Stimulated activated CD4-positive, alpha-beta T cell treated with anti-CD3 and anti-CD28 coated beads, Interleukin-12 subunit alpha, Interleukin-12 subunit beta, amount 100 ng/mL, for 24 hours (primary cell): ENCODE data around the gene RESP18.
"Not testable (repeated sequence)": the region's sequence is repeated elsewhere in the genome, so short reads cannot be mapped to it uniquely, and the experiment has no call there.

Experiments
- DNase-seq, 2 experiments: peaks; one replicate each; pipeline ENCODE4 v3.0.0-alpha.2; 2020; ENCODE audit warnings: low read depth in 2 of 2

RESP18 gene

DNA sequence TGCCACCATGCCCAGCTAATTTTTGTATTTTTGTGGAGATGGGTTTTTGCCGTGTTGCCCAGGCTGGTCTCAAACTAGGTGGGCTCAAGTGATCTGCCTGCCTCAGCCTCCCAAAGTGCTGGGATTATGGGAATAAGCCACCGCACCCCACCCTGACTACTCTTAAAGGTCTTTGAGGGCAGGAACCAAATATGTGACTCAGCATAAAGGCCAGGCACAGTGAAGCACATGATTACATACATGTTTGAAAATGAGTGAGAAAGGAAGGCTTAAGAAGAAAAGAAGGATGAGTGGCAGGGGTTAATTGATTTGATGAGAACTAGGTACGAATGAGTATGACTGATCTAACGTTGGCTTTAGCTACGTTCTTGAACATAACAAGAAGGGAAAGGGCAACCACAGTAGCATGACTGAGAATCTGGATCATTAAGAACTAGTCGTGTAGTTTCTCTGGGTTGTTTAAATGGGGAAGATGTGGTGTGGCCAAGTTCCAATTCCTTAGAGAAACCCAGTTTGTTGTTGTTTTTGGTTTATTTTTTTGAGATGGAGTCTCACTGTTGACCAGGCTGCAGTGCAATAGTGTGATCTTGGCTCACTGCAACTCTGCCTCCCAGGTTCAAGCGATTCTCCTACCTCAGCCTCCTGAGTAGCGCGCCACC, 6.8 kb downstream of the RESP18 start:
- no peak for DNase-seq

DNA sequence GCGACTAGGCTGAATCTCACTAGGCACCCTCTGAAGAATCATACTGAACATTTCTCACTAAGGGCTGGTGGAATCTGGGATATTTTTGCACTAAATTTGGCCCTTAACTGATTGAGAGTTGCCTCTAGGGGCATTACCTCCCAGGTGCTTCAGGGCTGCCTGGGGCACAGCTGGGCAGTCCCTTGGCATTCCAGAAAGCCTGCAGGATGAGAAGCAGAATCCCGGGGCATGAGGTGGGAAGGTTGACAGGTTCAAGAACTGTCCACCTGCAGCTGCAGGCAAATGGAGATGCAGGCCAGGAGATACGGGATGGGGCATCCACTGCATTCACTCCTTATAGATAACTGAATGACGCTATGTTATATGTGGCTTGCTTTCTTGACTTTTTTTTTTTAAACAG, 7.4 kb downstream of the RESP18 start:
- no peak for DNase-seq

DNA sequence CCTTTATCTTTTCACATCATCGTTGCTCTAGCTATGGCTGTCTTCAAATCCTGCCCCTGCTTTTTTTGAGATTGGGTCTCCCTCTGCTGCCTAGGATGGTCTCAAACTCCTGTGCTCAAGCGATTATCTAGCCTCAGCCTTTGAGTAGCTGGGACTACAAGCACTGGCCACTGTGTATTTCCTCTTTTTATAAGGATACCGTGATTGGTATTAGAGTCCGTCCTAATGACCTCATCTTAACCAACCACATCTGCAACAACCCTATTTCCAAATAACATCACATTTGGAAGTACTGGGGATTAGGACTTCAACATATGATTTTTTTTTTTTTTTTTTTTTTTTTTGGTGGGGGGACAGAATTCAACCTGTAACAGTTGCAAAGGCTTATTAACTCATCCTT, 9.1 kb downstream of the RESP18 start:
- DNase-seq: no peak

DNA sequence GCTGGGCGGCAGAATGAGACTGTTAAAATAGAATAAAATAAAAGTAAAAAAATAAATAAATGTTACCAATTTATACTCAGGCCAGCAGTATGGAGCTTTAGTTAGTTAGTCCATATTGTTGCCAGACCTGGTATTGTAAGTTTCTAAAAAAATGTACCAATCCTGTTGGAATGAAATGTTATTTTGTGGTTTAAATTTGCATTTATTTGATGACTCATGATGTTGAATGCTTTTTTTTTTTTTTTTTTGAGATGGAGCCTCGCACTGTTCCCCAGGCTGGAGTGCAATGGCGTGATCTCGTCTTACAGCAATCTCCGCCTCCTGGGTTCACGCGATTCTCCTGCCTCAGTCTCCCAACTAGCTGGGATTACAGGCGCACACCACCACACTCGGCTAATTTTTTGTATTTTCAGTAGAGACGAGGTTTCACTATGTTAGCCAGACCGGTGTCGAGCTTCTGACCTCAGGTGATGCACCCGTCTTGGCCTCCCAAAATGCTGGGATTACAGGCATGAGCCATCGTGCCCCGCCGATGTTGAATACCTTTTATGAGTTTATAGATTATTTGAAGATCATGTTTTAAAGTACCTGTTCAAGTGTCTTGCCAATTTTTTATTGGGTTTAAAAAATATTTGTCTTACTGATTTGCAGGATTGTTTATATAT, 17.6 kb downstream of the RESP18 start:
- DNase-seq: no peak

GRCh38 chr2:219312683-219313263, 19.8 kb downstream of the RESP18 start:
- DNase-seq: not testable (repeated sequence)

DNA sequence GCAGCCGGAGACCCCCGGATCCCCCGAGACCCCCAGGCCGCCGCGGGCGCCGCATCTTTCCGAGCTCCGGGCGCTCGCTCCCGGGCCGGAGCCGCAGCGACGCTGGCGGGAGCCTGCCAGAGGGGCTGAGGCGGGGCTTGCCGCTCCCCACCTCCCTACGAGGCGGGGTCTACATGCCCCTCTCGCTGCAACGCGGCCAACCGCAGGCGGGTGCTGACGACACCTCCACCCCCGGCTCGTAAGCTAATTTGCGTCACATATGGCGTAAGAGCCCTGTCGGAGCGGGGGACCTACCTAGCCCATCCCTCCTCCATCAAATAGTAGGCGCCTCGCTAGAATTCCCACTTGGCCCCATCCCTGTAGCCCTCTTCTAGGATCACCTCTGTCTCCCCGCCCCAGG, 23.3 kb downstream of the RESP18 start, which contains the start of gene PTPRN:
PTPRN (minus strand) TSS at position 124 of the 400 bp plus-strand sequence; CDS start at position 55, 69 bp downstream.
- no peak for DNase-seq

GRCh38 chr2:219308142-219309101, 24.1 kb downstream of the RESP18 start:
- peak; percentile 24 to 58 for DNase-seq

DNA sequence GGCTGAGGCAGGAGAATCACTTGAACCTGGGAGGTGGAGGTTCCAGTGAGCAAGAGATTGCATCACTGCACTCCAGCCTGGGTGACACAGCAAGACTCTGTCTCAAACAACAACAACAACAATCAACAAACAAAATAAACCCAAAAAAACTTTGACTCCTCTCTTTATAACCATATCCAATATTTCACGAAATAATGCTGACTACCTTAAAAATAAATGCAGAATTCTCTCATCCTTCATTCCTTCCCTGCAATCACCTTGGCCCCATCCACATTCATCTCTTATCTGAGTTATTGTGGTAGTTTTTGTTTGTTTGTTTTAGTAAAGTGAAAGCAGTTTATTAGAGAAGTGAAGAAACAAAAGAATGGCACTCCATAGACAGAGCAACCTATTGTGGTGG, 26.5 kb downstream of the RESP18 start:
- DNase-seq: no peak

DNA sequence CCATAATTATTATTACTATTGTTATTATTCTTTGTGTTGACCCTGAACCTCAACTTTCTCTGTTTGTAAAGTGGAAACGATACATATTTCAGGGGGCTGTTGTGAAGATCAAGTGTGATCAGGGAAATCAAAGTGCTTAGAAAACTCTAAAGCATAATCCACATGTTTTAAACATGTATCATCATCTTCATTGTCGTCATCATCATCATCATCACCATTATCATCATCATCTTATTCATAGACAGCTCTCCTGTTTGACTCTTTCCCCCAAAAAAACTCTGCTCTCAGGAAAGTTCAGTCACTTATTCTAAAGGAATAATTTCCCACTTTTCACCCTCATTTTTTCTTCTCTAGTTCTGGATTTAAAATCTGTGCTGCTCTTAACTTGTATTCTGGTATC, 28.3 kb downstream of the RESP18 start:
- DNase-seq: no peak

- no peak for DNase-seq
These were observed 30.1 kb downstream of the RESP18 start for GRCh38 chr2:219302412-219302968.

DNA sequence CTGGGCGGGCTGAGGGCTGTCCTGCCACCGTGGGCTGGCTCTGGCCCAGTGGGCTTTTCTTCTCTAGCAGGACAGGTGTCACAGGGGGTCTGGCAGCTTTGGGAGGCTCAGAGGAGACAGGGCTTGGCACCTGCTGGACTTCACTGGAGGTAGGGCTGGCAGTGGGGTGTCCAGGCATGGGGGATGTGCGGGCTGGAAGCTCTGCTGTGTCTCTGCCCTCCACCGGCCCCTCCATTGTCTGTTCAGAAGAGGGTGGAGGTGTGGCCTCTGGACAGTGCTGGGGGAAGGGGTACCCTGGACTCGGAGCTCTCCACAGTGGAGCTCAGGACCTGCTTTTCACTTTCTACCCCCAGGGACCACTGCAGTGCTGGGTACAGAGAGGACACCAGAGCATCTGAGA, 32.5 kb downstream of the RESP18 start:
- no peak for DNase-seq

DNA sequence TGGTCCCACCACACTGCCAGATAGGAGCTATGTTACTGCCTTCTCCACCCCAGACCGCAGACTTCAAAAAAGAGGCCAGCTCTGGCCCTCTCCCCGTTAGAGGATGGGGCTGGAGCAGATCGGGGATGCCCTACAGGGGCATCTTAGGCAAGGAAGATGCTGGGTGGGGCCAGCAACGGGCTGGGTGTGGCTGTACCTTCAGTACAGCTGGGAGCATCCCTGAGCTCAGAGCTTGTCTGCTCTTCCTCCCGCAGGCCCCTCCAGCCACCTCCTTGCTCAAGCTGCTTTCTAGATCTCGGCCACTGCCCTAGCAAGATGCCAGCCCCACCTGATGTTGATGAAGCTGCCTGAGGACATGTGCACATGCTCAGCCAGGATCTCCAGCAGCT, 33.2 kb downstream of the RESP18 start:
- no peak for DNase-seq

DNA sequence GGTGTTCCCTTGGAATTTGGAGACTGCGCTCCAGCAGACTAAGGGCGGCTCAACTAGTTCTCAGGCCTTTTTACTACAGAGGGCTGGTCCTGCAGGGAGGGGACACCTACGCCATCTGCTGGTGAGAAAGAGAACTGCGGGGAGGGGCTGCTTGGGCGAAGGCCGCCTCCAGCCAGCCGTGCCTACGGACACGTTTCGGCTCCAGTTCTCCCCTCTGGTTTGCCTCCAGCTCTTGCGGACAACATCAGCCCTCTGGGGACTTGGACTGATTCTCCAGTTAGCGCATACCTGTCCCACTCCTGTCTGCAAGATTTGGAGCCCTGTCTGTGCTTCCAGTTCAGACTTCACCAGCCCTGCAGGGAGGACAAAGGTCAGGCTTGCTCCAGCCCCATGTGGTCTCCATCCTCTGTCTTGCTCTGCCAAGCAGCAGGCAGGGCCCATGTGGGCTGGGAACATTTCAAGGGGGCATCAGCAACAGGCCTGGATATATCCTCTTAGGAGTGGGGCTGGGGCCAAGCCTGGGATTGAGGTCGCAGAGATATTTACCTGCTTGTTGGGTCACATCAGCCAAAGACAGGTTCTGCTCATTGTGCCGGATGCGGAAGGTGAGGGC, 33.7 kb downstream of the RESP18 start:
- DNase-seq: peak; percentile 76 to 93

- no peak for DNase-seq
These were observed 34.6 kb downstream of the RESP18 start for GRCh38 chr2:219297766-219298456.

GRCh38 chr2:219296631-219297391, 35.7 kb downstream of the RESP18 start:
- DNase-seq: no peak

GRCh38 chr2:219296142-219296541, 36.4 kb downstream of the RESP18 start:
- no peak for DNase-seq

DNA sequence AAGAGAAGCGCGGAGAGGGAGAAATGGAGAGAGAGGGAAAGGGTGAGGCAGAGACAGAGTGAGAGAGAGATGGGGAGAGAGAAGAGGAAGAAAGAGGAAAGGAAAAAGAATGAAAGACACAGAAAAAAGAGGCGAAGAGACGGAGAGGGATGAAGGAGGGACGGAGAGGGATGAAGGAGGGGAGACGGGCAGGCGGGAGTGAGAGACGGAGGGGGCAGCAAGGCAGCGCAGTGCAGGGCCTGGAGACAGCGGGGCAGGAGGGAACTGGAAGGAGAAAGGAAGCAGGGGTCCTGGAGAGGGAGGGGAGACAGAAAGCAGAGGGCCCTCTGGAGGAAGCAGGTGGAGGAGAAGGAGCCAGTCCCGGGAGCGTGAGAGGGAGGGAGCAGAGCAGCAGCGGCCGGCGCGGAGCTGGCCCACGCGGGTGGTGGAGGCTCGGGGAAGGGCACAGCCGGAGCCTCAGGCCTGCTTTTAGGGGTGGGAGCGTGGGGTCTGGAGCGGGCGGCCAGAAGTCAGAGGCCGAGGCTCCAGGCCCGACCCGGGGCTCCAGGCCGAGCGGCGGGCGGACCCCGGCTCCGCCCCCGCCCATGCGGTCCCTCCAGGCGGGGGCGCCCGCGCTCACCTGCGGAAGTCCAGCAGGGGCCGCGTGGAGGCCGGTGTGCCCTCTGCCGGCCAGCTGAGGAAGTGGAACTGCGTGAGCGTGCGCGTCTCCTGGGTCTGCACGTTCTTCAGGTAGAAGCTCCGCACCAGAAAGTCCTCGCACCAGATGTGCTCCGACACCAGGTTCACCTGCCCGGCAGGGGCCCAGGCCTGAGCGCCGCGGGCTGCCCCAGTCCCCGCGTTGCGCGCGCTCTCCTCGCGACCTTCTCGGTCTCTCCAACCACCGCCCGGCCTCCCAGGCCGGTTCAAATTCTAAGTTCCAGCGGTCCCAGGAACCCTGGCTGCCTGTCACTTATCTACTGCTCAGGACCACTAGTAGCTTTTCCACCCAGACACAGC, 37.9 kb downstream of the RESP18 start:
- peak; percentile 82 to 83 for DNase-seq

DNA sequence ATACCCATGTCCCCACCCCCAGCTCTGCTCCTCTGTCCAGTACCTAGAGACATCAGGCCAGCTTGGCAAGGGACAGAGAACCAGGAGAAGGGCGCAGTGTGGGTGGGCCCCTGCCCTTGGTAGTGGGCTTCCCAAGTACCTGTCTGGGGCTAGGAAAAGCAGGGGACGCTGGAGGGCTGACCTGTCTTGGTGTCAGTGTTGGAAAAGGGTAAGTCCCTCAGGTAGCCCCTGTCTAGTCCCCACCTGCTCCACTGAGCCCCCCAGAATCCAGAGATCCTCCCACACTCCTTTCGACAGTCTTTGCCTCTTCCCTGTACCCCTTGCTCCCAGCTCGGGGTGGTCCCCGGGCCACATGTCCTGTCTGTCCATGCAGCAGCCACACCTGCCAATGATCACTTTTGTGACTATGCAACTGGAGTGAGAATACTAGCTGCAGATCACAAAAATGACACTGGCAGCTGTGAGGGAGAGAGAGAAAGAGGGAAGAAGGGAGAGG, 38.8 kb downstream of the RESP18 start:
- no peak for DNase-seq
